ENCODE results near the gene ZNF605. TPM values are rescaled to one million over a fixed set of nuclear protein-coding genes. Genes with fewer than 3 reads are reported as not detected.
A peak's percentile ranks its signal among the peaks of the same experiment; 100 is the strongest.
"Not testable (repeated sequence)": the region's sequence is repeated elsewhere in the genome, so short reads cannot be mapped to it uniquely, and the experiment has no call there.

ZNF605 gene
- total and polyA plus RNA-seq, 12 donors, result 2.7 to 16.3 (median 8.1) TPM

GRCh38 chr12:132945806-132946205 is 10.3 kb downstream of the ZNF605 start:
- H3K9me3 ChIP-seq (replicated peaks in 1 of 3), result peaks cover 0 to 55% (median 0%) of the 10 kb centered on the region in 3 donors

GRCh38 chr12:132942611-132943010 is 13.5 kb downstream of the ZNF605 start:
- peaks cover 0 to 24% of the 10 kb centered on the region in 2 donors for H3K36me3 ChIP-seq (replicated peaks in 1 of 2)
- no peak overlapping the region for H3K27ac ChIP-seq
- H3K4me3 ChIP-seq, result no peak overlapping the region
- TF ChIP-seq, protein P1, sequence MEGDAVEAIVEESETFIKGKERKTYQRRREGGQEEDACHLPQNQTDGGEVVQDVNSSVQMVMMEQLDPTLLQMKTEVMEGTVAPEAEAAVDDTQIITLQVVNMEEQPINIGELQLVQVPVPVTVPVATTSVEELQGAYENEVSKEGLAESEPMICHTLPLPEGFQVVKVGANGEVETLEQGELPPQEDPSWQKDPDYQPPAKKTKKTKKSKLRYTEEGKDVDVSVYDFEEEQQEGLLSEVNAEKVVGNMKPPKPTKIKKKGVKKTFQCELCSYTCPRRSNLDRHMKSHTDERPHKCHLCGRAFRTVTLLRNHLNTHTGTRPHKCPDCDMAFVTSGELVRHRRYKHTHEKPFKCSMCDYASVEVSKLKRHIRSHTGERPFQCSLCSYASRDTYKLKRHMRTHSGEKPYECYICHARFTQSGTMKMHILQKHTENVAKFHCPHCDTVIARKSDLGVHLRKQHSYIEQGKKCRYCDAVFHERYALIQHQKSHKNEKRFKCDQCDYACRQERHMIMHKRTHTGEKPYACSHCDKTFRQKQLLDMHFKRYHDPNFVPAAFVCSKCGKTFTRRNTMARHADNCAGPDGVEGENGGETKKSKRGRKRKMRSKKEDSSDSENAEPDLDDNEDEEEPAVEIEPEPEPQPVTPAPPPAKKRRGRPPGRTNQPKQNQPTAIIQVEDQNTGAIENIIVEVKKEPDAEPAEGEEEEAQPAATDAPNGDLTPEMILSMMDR (IDR thresholded peaks at IDR 0.05), result no peak
- TF ChIP-seq POLR2A (IDR thresholded peaks at IDR 0.05), result no peak
- H3K27me3 ChIP-seq, result no peaks in the 10 kb centered on the region
- H3K4me1 ChIP-seq (replicated peaks in 1 of 2), result no peaks in the 10 kb centered on the region
- intact Hi-C loops (cut with DNase I), result no loop called here
- DNase-seq, result peak in 1 of 7 donors; percentile 38
- 98 to 100% (median 98%) methylated on average over 7 to 13 of the region's 13 CpGs for WGBS, 4 donors
- peaks cover 0 to 48% (median 0%) of the 10 kb centered on the region in 3 donors for H3K9me3 ChIP-seq (replicated peaks in 1 of 3)

More at GRCh38 chr12:132945806-132946205, 10.3 kb downstream of the ZNF605 start:
- TF ChIP-seq POLR2A (IDR thresholded peaks at IDR 0.05), result no peak
- TF ChIP-seq, protein P1 (IDR thresholded peaks at IDR 0.05), result no peak
- peaks cover 0 to 24% of the 10 kb centered on the region in 2 donors for H3K36me3 ChIP-seq (replicated peaks in 1 of 2)
- H3K27ac ChIP-seq, result no peak overlapping the region
- peak in 1 of 7 donors; percentile 47 for DNase-seq
- no peaks in the 10 kb centered on the region for H3K27me3 ChIP-seq
- WGBS, 4 donors, result 97 to 100% (median 100%) methylated on average over 8 to 9 of the region's 9 CpGs
- intact Hi-C loops (cut with DNase I), result no loop called here
- peak overlapping the region in 1 of 4 donors; percentile 9 for H3K4me3 ChIP-seq
- H3K4me1 ChIP-seq (replicated peaks in 1 of 2), result no peaks in the 10 kb centered on the region

GRCh38 chr12:132941336-132941954 is 14.7 kb downstream of the ZNF605 start:
- Histone ChIP-seq H3K27ac (no peak overlapping the region), H3K9me3 (replicated peaks in 1 of 3) (peaks cover 0 to 53% (median 2%) of the 10 kb centered on the region in 3 donors), H3K27me3 (no peaks in the 10 kb centered on the region), H3K36me3 (replicated peaks in 1 of 2) (peaks cover 0 to 24% of the 10 kb centered on the region in 2 donors), H3K4me1 (replicated peaks in 1 of 2) (no peaks in the 10 kb centered on the region), H3K4me3 (no peak overlapping the region)
- WGBS, 4 donors, result 95 to 98% (median 97%) methylated on average over 31 to 34 of the region's 34 CpGs
- intact Hi-C loops (cut with DNase I), result no loop called here
- TF ChIP-seq POLR2A (IDR thresholded peaks at IDR 0.05), result no peak
- TF ChIP-seq, protein P1 (IDR thresholded peaks at IDR 0.05), result no peak
- DNase-seq, result peak in 1 of 7 donors; percentile 45

DNA sequence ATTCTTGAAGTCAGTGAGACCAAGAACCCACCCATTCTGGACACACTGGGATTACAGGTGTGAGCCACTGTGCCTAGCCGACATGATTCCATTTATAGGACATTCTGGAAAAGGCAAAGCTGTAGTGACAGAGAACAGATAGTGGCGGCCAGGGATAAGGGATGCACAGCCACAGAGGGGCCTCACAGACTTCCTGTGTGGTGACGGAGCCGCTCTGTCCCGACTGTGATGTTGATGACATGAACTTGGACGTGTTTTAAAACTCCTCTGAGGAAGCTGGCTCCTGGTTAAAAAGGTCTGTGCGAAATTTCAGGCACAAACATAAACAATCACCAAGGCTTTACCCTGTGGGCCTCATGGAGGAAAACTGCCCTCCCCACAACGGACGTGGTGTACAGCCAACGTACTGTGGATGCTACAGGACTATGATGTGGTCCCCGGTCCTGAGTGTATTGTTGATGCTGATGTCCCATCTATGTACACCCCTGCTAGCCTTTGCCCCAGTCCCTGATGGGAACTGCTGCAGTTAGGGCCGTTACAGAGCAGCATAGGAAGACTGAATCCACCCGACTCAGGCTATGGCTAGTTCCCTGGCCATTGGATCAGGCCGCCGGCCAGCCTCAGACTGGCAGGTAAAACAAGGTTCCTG is 15.9 kb downstream of the ZNF605 start:
- Histone ChIP-seq H3K4me1 (replicated peaks in 1 of 2) (no peaks in the 10 kb centered on the region), H3K4me3 (no peak overlapping the region), H3K9me3 (replicated peaks in 1 of 3) (peaks cover 0 to 50% (median 6%) of the 10 kb centered on the region in 3 donors), H3K27ac (no peak overlapping the region), H3K36me3 (replicated peaks in 1 of 2) (peaks cover 0 to 24% of the 10 kb centered on the region in 2 donors), H3K27me3 (no peaks in the 10 kb centered on the region)
- WGBS, 4 donors, result 94 to 98% (median 97%) methylated on average over 13 to 15 of the region's 15 CpGs
- intact Hi-C loops (cut with DNase I), result no loop called here
- TF ChIP-seq, protein P1 (IDR thresholded peaks at IDR 0.05), result no peak
- no peak for TF ChIP-seq POLR2A (IDR thresholded peaks at IDR 0.05)
- DNase-seq, result peak in 1 of 7 donors; percentile 42

- DNase-seq; H3K27ac ChIP-seq; intact Hi-C loops (cut with DNase I); H3K4me1 ChIP-seq (replicated peaks in 1 of 2); H3K27me3 ChIP-seq; H3K4me3 ChIP-seq: not testable (repeated sequence)
- H3K36me3 ChIP-seq (replicated peaks in 1 of 2), result peaks cover 0 to 11% of the 10 kb centered on the region in 2 donors
- H3K9me3 ChIP-seq (replicated peaks in 1 of 3), result peaks cover 0 to 52% (median 6%) of the 10 kb centered on the region in 3 donors
- WGBS, 4 donors, result 96 to 100% (median 96%) methylated on average over 4 to 24 of the region's 25 CpGs; no CpG with 5 or more reads in 1 of the 4 donors
These were observed 17.3 kb downstream of the ZNF605 start for GRCh38 chr12:132938807-132939206.
